ENCODE data around the gene SNX11.
"Not testable (repeated sequence)": the region's sequence is repeated elsewhere in the genome, so short reads cannot be mapped to it uniquely, and the experiment has no call there.

SNX11 gene

DNA sequence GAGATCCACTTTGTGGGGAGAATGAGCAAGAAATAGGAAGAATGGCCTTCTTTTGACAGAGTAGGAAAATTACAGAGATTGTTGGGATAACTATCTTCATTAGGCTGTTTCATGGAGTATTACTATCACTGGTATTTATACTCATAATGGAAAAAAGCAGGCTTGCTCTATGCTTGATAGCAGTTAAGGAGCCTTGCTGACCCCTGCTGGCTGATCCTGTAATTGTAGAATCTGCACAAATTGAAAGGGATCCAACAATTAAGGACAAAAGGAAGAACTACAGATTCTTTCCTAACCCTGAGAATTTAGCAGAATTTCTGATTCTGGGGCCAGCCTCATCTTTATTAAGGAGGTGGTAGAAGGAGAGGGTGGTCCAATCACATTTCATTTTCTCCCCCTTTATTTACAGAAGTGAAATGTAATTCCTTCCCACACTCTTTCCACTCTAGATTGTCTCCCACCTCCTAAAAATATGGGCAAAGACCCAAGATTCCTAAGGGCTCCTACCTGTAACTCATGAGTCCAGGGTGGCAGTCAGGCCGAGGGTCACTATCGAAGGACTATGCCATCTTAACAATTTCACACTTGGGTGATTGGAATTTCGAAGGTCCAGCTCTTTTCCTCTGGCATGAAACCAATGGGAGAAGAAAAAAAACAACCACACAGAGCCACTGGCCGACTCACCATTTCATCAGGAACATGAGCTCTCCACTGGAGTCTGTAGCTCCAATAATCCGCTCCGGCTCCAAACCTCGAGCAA, 33.1 kb upstream of the SNX11 start:
- no peak for TF ChIP-seq SPI1 (IDR thresholded peaks at IDR 0.05; ENCODE audit: borderline replicate concordance, low read depth)
- no peak for TF ChIP-seq POLR2AphosphoS5 (IDR thresholded peaks at IDR 0.05; ENCODE audit: low read depth)
- TF ChIP-seq, protein P1, sequence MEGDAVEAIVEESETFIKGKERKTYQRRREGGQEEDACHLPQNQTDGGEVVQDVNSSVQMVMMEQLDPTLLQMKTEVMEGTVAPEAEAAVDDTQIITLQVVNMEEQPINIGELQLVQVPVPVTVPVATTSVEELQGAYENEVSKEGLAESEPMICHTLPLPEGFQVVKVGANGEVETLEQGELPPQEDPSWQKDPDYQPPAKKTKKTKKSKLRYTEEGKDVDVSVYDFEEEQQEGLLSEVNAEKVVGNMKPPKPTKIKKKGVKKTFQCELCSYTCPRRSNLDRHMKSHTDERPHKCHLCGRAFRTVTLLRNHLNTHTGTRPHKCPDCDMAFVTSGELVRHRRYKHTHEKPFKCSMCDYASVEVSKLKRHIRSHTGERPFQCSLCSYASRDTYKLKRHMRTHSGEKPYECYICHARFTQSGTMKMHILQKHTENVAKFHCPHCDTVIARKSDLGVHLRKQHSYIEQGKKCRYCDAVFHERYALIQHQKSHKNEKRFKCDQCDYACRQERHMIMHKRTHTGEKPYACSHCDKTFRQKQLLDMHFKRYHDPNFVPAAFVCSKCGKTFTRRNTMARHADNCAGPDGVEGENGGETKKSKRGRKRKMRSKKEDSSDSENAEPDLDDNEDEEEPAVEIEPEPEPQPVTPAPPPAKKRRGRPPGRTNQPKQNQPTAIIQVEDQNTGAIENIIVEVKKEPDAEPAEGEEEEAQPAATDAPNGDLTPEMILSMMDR (IDR thresholded peaks at IDR 0.05; ENCODE audit: insufficient read depth, low read length): peak; percentile 71
- TF ChIP-seq, protein P2, sequence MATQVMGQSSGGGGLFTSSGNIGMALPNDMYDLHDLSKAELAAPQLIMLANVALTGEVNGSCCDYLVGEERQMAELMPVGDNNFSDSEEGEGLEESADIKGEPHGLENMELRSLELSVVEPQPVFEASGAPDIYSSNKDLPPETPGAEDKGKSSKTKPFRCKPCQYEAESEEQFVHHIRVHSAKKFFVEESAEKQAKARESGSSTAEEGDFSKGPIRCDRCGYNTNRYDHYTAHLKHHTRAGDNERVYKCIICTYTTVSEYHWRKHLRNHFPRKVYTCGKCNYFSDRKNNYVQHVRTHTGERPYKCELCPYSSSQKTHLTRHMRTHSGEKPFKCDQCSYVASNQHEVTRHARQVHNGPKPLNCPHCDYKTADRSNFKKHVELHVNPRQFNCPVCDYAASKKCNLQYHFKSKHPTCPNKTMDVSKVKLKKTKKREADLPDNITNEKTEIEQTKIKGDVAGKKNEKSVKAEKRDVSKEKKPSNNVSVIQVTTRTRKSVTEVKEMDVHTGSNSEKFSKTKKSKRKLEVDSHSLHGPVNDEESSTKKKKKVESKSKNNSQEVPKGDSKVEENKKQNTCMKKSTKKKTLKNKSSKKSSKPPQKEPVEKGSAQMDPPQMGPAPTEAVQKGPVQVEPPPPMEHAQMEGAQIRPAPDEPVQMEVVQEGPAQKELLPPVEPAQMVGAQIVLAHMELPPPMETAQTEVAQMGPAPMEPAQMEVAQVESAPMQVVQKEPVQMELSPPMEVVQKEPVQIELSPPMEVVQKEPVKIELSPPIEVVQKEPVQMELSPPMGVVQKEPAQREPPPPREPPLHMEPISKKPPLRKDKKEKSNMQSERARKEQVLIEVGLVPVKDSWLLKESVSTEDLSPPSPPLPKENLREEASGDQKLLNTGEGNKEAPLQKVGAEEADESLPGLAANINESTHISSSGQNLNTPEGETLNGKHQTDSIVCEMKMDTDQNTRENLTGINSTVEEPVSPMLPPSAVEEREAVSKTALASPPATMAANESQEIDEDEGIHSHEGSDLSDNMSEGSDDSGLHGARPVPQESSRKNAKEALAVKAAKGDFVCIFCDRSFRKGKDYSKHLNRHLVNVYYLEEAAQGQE (IDR thresholded peaks at IDR 0.05; ENCODE audit: insufficient replicate concordance, low read depth): no peak
- TF ChIP-seq GABPA (IDR thresholded peaks at IDR 0.05; ENCODE audit: low read depth): no peak
- peak in 1 of 2 experiments; percentile 73 for DNase-seq (ENCODE audit: low read depth in 1 of 2, low spot score in 1 of 2)
- no peak overlapping the region for H3K27ac ChIP-seq (replicated peaks)

DNA sequence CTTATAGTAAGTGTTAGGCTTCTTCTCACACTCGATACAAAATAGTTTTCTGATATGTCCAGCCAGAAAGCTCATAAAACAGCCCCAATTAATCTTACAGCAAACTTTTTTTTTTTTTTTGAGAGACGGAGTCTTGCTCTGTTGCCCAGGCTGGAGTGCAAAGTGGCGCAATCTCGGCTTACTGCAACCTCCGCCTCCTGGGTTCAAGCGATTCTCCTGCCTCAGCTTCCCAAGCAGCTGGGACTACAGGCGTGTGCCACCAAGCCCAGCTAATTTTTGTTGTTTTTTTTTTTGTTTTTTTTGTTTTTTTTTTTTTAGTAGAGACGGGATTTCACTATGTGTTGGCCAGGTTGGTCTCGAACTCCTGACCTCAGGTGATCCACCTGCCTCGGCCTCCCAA, 30.4 kb upstream of the SNX11 start:
- H3K27ac ChIP-seq (replicated peaks); H3K4me3 ChIP-seq (replicated peaks; ENCODE audit: insufficient read depth, low read length); H3K27me3 ChIP-seq (ENCODE audit: insufficient read depth, poor library complexity, severe bottlenecking); DNase-seq (ENCODE audit: low read depth in 1 of 2, low spot score in 1 of 2): not testable (repeated sequence)

More for the DNA sequence above, 33.1 kb upstream of the SNX11 start:
- Histone ChIP-seq H3K4me3 (replicated peaks; ENCODE audit: insufficient read depth, low read length) (no peak overlapping the region), H3K27me3 (ENCODE audit: insufficient read depth, poor library complexity, severe bottlenecking) (no peaks in the 10 kb centered on the region)

DNA sequence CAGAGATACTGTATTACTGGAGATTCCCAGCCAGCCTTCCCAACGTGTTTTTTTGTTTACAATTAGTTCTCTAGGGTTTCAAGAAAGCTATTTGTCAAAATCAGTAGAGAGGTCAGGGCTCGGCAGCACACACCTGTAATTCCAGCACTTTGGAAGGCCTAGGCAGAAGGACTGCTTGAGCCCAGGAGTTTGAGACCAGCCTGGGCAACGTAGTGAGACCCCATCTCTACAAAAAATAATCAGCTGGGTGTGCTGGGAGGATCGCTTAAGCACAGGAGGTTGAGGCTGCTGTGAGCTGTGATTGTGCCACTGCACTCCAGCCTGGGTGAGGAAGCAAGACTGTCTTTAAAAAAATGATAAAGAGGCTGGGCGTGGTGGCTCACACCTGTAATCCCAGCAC, 25.7 kb upstream of the SNX11 start:
- no peak for DNase-seq (ENCODE audit: low read depth in 1 of 2, low spot score in 1 of 2)
- H3K27ac ChIP-seq (replicated peaks): no peak overlapping the region
- H3K4me3 ChIP-seq (replicated peaks; ENCODE audit: insufficient read depth, low read length): no peak overlapping the region
- TF ChIP-seq SPI1 (IDR thresholded peaks at IDR 0.05; ENCODE audit: borderline replicate concordance, low read depth): no peak
- no peak for TF ChIP-seq POLR2AphosphoS5 (IDR thresholded peaks at IDR 0.05; ENCODE audit: low read depth)
- TF ChIP-seq, protein P2 (IDR thresholded peaks at IDR 0.05; ENCODE audit: insufficient replicate concordance, low read depth): no peak
- TF ChIP-seq, protein P1 (IDR thresholded peaks at IDR 0.05; ENCODE audit: insufficient read depth, low read length): no peak
- no peak for TF ChIP-seq GABPA (IDR thresholded peaks at IDR 0.05; ENCODE audit: low read depth)
- no peaks in the 10 kb centered on the region for H3K27me3 ChIP-seq (ENCODE audit: insufficient read depth, poor library complexity, severe bottlenecking)

DNA sequence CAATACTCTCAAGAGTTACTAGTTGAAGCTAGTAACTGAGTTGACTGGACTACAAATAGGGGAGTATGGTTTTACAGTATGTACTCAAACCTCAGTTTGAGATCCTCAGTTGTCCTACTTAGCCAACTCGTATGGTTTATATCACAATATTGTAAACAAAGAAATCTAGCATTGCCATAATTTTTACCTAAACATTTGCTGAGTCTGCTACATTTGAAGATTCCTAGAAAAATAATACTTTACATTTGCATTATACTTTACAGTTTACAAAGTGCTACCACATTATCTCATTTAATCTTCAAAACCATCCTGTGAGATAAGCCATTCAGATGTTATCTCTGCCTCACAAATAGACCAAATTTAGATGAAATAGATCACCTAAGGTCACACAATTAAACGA, 22.6 kb upstream of the SNX11 start:
- DNase-seq (ENCODE audit: low read depth in 1 of 2, low spot score in 1 of 2): no peak
- H3K4me3 ChIP-seq (replicated peaks; ENCODE audit: insufficient read depth, low read length): no peak overlapping the region
- no peak overlapping the region for H3K27ac ChIP-seq (replicated peaks)
- H3K27me3 ChIP-seq (ENCODE audit: insufficient read depth, poor library complexity, severe bottlenecking): no peaks in the 10 kb centered on the region
- TF ChIP-seq POLR2AphosphoS5 (IDR thresholded peaks at IDR 0.05; ENCODE audit: low read depth) (no peak), SPI1 (IDR thresholded peaks at IDR 0.05; ENCODE audit: borderline replicate concordance, low read depth) (no peak), GABPA (IDR thresholded peaks at IDR 0.05; ENCODE audit: low read depth) (no peak)
- TF ChIP-seq, protein P1 (IDR thresholded peaks at IDR 0.05; ENCODE audit: insufficient read depth, low read length): no peak
- TF ChIP-seq, protein P2 (IDR thresholded peaks at IDR 0.05; ENCODE audit: insufficient replicate concordance, low read depth): no peak

Data from HL-60 (cell line).